Epithelial cell of esophagus (primary cell): ENCODE measurements around the gene PLK5.
"Not testable (repeated sequence)": the region's sequence is repeated elsewhere in the genome, so short reads cannot be mapped to it uniquely, and the experiment has no call there.

Source experiments
- DNase-seq: peaks from one replicate; pipeline ENCODE4 v3.0.0; 2010; ENCODE audit warnings: low read depth
- H3K4me3 ChIP-seq: 2 replicates; pipeline ENCODE4 v1.5.1; 2011; ENCODE audit warnings: mild to moderate bottlenecking, low read length, control low read depth
- TF ChIP-seq, protein P1 (sequence below): IDR thresholded peaks from 2 replicates; pipeline ENCODE4 v1.5.1; 2011; ENCODE audit warnings: low read depth, mild to moderate bottlenecking, low read length, control low read depth, inconsistent platforms; ENCODE audit not compliant: insufficient read depth; ENCODE audit errors: missing control alignments

PLK5 gene

GRCh38 chr19:1518471-1518870 is 5.4 kb upstream of the PLK5 start:
- no peak for DNase-seq
- TF ChIP-seq, protein P1, sequence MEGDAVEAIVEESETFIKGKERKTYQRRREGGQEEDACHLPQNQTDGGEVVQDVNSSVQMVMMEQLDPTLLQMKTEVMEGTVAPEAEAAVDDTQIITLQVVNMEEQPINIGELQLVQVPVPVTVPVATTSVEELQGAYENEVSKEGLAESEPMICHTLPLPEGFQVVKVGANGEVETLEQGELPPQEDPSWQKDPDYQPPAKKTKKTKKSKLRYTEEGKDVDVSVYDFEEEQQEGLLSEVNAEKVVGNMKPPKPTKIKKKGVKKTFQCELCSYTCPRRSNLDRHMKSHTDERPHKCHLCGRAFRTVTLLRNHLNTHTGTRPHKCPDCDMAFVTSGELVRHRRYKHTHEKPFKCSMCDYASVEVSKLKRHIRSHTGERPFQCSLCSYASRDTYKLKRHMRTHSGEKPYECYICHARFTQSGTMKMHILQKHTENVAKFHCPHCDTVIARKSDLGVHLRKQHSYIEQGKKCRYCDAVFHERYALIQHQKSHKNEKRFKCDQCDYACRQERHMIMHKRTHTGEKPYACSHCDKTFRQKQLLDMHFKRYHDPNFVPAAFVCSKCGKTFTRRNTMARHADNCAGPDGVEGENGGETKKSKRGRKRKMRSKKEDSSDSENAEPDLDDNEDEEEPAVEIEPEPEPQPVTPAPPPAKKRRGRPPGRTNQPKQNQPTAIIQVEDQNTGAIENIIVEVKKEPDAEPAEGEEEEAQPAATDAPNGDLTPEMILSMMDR: no peak
- H3K4me3 ChIP-seq: no peak overlapping the region

DNA sequence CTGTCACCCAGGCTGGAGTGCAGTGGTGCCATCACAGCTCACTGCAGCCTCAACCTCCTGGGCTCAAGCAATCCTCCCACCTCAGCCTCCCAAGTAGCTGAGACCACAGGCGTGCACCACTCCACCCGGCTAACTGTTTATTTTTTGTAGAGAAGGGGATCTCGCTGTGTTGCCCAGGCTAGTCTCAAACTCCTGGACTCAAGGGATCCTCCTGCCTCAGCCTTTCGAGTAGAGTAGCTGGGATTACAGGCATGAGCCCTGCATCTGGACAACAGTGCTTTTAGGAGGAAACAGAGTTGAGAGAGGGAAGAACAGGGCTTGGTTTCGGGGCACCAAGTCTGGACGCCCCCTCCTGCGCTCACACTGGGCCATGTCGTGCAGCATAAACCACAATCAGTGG is 4.1 kb upstream of the PLK5 start:
- not testable (repeated sequence) for DNase-seq, H3K4me3 ChIP-seq

DNA sequence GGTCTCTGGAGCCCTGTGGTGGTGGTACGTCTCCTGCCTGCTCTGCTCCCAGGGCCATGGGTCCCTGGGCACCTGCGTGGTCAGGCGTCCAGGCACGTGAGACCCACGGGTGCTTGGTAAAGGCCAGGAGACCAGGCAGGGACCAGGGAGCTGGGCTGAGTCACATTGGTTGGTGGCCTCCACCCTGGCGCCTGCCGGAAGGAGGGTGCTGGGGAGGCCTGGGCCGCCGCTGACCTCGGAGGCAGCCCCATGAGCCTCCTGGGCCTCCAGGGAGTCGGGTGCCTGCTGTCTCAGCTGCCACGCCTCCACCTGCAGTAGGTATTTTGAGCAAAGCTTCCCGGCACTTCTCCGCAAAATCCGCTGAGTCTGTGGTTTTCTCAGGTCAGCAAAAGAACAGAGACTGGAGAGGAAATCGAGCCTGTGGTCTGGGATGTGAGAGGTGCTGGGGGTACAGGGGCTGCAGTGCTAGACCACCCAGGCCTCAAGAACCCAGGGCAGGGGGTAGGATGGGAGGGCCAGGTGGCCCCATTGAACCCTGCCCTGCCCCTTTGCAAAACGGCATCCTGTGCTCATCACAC is 3.6 kb upstream of the PLK5 start:
- DNase-seq: no peak
- TF ChIP-seq, protein P1: no peak
- H3K4me3 ChIP-seq: no peak overlapping the region

GRCh38 chr19:1521636-1522035 is 2.2 kb upstream of the PLK5 start:
- DNase-seq: no peak
- H3K4me3 ChIP-seq: no peak overlapping the region
- TF ChIP-seq, protein P1: no peak

DNA sequence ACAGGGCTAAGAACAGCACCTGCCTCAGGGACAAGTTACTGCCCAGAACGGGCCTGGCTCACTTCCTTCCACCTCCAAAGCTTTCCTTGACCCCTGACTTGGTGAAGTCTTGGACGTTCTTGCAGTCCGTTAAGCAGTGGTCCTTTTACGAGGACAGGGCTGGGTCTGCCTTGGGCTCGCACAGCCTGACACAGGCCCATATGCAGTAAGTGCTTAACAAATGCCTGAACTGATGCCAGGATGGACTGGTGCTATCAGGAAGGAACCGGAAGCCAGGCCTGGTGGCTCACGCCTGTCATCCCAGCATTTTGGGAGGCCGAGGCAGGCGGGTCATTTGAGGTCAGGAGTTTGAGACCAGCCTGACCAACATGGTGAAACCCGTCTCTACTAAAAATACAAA is 1.8 kb upstream of the PLK5 start:
- no peak overlapping the region for H3K4me3 ChIP-seq
- TF ChIP-seq, protein P1: no peak
- DNase-seq: no peak

DNA sequence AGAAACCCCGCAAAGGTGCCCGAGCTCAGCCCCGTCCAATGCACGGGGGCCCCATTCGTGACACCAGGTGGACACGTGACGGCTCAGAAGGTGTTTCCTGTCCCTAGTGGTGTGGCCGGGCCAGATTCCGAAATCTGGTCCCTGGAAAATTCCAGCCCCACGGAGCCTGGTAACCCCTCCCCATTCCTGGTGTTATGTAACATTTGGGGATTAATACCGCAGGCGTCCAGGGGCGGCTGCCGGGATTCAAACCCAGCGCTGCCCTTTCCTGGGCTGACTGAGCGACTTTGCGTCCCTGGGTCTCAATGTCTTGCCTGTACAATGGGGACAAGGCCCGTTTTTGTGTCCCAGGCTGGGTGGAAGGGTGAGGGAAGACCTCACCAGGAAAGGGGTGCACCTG is 1.0 kb upstream of the PLK5 start:
- TF ChIP-seq, protein P1: no peak
- no peak overlapping the region for H3K4me3 ChIP-seq
- DNase-seq: no peak

DNA sequence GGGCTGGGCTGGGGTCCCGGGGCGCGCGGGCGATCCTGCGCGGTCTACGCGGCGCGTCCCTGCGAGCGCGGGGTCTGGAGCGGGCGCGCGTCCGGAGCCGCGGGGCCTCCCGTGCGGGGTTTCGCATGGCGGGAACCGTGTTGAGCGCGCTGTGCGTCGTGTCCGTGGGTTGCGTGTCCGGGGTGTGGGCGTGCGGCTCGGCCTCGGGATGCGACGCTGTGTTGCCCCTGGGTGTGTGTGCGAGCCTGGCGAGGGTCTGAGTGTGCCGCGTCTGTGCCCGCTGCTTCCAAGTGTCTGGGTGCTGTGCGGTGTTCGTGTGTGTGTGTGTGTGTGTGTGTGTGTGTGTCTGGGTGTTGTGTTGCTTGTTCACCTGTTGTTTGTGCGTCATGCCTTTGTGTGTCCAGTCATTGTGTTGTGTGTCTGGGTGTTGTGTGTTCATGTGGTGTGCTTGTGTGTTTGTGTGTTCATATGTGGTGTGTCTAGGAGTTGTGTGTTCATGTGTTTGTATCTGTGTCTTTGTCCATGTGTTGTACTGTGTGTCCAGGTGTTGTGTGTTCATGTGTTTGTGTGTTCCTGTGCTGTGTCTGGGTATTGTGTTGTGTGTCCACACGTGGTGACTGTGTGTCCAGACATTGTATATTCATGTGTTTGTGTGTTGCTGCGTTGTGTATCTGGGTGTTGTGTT is 552 bp downstream of the PLK5 start:
- TF ChIP-seq, protein P1: no peak
- DNase-seq: no peak
- no peak overlapping the region for H3K4me3 ChIP-seq

DNA sequence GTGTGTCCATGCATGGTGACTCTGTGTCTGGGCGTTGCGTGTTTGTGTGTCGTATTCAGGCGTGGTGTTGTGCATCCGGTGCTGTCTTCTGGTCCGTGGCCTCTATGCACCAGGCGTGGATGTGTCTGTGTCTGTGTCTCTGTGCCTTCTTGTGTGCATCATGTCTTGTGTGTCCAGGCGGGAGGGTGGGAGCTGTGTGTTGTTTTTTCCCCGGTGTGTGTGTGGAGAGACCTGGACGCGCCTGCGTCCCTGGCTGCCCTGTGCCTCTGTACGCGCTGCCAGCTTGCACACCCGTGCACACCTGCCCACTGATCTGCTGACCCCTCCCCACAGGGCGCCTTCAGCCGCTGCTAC is 1.1 kb downstream of the PLK5 start:
- H3K4me3 ChIP-seq: no peak overlapping the region
- no peak for DNase-seq
- TF ChIP-seq, protein P1: no peak
